Measurements from ENCODE around the gene USP30.
A peak's percentile ranks its signal among the peaks of the same experiment; 100 is the strongest.
"Not testable (repeated sequence)": the region's sequence is repeated elsewhere in the genome, so short reads cannot be mapped to it uniquely, and the experiment has no call there.

Gene USP30

DNA sequence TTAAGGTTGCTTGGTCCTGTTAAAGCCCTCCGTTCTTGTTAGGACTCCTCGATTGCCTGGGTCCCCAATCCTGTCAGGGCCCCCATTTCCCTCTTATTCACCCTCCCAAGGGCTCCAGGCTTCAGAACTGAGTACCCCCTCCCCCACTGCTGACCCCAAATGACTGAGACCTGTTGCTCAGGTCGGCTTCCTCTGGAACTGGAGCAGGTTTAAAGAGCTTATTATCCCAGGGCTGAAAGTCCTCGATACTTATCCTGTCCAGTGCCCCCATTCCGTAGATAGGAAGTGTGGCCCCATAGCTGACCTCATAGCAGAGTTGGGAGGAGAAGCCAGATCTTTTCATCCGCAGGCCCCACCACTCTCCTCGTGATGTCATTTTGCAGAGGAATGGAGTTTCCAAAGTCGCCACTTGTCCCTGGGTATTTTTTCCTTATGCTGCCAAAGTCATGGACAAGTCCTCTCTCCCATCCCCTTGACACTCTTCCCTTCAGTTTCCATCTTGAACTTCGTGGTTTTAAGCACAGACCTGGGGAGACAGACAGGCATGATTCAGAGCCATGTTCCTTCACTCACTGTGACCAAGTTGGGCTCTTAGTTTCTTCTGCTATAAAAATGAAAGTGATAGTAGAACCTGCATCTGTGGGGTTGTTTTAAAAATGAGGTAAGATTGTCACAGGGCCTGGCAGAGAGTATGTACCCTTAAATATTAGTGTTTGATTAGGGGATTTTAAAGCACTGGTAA, 1.2 kb downstream of the USP30 start:
- no peak for DNase-seq (ENCODE audit: low read depth)

DNA sequence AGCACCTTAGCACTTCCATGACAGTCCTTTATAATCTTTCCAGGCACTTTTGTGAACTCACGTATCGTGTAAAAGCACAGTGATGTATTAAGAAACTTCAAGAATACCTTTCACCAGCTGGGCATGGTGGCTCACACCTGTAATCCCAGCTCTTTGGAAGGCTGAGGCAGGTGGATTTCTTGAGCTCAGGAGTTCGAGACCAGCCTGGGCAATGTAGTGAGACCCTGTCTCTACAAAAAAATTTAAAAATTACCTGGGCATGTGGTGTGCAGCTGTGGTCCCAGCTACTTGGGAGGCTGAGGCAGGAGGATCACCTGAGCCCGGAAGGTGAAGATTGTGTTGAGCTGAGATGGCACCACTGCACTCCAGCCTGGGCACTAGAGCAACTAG, 1.7 kb downstream of the USP30 start:
- not testable (repeated sequence) for DNase-seq (ENCODE audit: low read depth)

DNA sequence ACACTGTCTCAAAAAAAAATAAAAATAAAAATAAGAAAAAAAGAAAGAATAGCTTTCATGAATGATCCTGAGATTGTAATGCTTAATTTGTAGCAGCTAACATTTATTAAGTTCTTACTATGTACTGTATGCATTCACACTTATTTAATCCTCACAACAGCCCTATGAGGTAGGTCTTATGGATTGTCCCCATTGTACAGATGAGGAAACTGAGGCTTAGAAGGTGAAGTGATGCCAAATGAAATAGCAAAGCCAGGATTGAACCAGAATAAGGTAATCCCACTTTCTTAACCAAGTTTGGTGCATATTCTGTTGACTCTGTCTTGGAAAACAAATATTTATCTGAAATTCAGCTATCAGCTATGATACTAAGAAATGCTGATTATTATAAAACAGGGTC, 2.1 kb downstream of the USP30 start:
- no peak for DNase-seq (ENCODE audit: low read depth)

DNA sequence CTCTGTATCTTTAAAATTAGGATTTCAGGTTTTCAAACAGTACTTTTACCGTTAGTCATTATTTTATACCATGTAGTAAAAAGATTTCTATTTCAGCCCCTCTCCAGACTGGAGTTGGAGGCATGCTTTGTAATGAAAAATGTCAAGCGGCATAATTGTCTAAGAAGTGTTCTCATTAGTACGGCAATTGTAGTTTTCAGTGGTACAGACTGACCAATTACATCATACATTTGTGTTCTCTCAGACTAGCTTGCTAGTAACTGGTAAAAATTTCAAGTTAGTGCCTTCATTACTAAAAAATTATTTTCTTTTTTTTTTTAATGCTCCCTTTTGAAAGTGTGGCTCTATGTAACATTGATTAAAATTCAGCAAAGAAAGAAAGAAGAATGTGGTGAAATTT, 4.5 kb downstream of the USP30 start:
- DNase-seq (ENCODE audit: low read depth): no peak

DNA sequence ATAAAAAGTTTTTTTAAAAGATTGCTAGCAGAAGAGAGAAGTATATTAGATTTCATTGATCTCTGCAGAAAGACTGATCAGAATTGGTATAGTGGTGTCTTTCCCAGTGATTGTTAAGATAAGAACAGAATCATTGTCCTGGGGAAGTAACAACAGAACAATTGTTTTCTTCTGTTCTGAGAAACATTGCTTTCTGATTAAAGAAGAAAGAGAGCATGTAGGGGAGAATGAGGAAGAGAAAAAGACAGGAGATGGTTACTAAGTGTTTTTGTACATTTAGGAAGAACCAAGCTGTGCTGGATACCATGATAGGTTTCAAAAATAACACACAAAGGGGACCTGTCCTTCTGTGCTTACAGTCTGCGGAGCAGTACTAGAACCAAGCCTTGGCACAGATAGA, 5.0 kb downstream of the USP30 start:
- DNase-seq (ENCODE audit: low read depth): no peak

DNA sequence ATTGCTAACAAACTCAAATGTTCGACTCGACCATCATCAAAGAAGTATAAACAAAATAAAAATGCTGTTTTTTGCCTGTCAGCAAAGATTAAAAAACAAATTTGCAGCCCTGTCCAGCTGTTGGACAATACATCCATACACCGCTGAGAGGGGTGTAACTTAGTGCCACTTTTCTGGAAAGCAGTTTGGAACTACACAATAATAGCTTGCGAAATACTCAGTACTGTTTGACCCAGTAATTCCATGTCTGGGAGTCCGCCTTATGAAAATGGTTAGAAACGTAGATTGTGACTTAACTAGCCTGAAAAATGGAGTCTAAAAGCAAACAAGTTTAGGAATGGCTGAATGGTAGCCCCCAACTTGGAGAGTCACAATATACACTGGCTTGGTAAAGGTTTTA, 6.4 kb downstream of the USP30 start:
- no peak for DNase-seq (ENCODE audit: low read depth)

DNA sequence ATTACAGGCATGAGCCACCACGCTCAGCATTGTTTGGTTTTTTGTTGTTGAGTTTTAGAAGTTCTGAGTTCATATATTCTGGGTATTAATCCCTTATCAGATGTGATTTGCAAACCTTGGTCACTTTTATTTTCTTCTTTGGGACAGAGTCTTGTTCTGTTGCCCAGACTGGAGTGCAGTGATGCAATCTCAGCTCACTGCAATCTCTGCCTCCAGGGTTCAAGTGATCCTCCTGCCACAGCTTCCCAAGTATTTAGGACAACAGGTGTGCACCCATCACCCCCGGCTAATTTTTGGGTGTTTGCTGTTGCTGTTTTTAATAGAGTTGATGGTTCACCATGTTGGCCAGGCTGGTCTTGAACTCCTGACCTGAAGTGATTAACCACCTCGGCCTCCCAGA, 11.8 kb downstream of the USP30 start:
- DNase-seq (ENCODE audit: low read depth): no peak

DNA sequence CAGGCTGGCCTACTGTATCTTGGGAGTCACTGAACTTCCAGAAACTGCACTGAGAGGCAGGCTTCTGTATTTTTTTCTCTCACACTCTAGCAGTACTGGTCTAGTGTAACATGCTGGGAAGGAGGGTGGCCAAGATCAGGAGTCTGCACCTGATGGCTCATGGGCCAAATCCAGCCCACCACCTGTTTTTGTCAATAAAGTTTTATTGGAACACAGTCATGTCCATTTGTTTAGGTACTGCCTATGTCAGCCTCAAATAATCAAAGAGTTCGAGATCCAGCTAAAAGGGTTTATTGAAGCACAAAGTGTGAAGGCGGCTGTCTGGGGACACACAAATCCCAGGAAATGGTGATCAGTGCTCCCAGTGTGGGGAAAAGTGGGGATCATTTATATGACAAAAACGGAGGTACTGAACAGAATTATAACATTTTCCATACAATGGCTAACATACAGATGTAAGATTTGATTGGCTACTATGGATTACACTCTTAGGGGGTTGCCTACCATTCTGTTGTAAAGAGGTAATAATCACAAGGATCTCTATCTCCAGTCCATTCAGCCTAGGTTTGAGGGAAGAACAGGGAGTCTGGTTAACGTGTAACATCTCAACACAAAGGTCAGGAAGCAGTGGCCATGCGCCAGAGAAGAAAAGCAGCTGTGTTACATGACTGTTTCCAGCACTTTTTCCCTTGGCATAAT, 12.9 kb downstream of the USP30 start:
- no peak for DNase-seq (ENCODE audit: low read depth)

DNA sequence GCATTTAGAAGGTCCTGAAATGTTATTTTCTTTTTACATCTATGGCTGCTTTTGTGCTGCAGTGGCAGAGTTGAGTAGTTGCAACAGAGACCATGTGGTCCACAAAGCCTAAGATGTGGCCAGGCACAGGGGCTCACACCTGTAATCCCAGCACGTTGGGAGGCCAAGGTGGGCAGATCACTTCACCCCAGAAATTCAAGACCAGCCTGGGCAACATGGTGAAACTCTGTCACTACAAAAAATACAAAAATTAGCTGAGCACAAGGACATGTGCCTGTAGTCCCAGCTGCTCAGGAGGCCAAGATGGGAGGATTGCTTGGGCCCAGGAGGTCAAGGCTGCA, 13.4 kb downstream of the USP30 start:
- no peak for DNase-seq (ENCODE audit: low read depth)

DNA sequence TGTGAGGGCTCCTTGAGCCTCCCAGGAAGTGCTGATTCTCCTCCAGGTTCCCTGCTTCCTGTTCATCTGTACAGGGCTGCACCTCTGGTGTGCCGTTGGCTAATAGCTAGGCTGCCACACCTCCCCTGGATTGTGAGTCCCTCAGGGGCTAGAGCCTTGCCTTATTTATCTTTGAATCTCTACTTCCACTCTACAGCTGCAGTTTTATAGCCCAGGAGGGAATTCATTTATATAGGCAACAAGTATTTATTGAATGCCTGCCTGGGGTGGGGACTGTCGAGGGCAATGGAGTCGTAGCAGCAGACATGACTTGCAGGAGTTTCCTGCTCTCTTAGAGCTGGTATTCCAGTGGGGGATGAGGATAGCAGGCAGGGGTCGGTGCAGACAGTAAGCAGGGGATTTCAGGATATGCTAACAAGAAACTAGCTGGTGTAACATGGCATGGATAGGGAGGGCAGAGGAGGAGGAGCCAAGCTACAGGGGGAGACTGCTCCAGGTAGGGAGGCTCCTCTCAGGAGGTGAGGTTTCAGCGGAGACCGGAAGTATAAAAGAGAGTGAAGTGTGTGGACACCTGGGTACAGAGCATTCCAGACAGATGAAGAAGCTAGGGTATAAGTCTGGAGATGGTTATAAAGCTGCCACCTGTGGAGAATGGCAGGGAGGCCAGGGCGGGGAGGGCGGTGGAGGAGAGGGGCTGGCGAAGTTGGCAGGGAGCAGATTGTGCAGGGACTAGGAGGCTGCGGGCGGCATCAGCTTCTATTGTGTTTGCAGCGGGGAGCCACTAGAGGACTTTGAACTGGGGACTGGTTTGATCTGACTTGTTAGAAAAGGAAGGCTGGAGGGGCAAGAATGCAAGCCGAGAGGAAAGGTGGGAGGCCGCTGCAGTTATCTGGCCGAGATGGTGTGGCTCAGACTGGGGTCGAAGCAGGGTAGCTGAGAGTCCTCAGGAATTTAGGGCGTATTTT, 17.2 kb downstream of the USP30 start:
- DNase-seq (ENCODE audit: low read depth): no peak

DNA sequence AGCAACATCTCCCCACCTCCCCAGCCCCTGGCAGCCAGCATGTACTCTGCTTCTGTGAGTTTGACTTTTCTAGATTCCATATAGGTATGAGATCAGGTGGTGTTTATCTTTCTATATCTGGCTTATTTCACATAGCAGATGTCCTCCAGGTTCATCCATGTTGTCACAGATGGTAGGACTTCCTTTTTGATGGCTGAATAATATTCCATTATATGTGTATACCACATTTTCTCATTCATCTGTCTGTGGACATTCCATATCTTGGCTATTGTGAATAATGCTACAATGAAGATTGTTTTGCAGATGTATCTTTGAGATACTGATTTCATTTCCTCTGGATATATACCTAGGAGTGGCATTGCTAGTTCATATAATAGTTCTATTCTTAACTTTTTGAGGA, 22.5 kb downstream of the USP30 start:
- no peak for DNase-seq (ENCODE audit: low read depth)

DNA sequence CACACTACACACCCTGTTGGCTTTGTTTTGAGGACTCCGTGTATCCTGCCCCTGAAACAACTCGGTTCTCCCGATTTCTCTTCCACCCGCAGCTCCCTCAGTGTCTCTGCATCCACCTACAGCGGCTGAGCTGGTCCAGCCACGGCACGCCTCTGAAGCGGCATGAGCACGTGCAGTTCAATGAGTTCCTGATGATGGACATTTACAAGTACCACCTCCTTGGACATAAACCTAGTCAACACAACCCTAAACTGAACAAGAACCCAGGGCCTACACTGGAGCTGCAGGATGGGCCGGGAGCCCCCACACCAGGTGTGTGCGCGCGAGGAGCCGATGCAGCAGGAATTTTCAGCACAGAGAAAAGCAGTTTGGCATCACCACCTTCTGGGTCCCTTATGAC, 30.4 kb downstream of the USP30 start:
- no peak for DNase-seq (ENCODE audit: low read depth)

DNA sequence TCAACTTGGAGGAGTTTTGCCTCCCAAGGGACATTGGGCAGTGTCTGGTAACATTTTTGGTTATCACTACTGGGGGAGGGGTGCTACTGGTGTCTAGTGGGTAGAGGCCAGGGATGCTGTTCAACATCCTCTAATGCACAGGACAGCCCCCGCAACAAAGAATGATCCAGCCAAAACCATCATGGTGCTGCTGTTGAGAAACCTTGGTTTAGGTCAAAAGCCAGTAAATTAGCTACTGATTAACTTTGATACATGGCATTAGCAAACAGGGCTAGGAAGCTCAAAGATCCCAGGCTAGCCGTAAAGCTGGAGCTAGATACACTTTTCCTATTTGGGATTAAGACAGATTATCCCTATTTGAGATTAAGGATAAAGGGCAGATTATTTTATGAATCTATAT, 32.0 kb downstream of the USP30 start:
- no peak for DNase-seq (ENCODE audit: low read depth)

DNA sequence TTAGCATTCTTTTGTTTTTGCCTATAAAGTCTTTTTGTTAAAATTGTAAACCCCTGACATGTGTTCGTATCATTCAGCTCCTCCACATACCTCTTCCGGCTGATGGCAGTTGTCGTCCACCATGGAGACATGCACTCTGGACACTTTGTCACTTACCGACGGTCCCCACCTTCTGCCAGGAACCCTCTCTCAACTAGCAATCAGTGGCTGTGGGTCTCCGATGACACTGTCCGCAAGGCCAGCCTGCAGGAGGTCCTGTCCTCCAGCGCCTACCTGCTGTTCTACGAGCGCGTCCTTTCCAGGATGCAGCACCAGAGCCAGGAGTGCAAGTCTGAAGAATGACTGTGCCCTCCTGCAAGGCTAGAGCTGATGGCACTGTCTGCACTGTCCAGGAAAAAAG, 33.2 kb downstream of the USP30 start:
- DNase-seq (ENCODE audit: low read depth): no peak

DNA sequence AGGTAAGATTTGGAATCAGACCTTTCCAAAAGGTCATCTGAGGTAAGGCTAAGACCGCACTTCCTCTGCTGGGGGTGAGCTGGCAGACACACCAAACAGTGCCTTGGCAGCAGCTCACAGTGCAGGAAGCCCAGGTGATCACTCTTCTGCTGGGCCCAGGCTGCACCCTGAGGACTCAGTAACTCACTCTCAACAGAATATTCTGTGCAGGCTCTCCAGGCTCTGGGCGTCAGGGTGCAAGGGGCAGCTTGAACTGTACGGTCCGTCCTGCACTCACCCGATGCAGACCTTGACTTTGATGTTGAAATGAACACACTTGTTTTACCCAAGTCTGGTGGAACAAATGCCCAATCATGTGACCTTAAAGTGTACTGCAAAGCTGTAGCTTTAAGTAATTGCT, 34.9 kb downstream of the USP30 start:
- no peak for DNase-seq (ENCODE audit: low read depth)

DNA sequence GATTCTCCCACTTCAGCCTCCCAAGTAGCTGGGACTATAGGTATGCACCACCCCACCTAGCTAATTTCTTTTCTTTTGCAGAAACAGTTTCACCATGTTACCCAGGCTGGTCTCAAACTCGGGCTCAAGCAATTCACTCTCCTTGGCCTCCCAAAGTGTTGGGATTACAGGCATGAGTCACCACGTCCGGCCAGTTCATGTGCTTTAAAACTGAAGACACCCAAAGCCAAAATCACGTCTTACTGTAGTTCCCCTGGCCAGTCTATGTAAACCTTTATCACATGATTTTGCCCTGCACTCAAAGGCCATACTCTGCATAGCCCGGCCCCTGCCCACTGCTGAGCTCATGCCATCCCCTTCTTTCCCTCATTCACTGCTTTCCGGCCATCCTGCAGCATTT, 36.4 kb downstream of the USP30 start:
- no peak for DNase-seq (ENCODE audit: low read depth)

DNA sequence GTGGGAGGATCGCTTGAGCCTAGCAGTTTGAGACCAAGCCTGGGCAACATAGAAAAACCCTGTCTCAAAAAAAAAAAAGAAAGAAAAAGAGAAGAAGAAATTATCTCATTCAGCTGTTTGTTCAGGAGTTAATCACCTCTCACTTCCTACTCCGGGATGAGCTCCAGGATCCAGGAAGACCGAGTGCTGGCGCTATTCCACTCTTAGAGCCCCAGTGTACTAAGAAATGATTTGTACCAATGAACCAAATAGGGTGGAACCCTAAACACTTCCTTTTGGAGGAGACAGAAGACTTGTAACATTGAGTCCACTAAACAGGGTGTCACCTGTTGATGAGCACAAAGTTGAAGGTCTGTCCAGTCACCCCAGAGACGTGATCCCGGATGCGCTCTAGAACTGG, 37.3 kb downstream of the USP30 start:
- no peak for DNase-seq (ENCODE audit: low read depth)

DNA sequence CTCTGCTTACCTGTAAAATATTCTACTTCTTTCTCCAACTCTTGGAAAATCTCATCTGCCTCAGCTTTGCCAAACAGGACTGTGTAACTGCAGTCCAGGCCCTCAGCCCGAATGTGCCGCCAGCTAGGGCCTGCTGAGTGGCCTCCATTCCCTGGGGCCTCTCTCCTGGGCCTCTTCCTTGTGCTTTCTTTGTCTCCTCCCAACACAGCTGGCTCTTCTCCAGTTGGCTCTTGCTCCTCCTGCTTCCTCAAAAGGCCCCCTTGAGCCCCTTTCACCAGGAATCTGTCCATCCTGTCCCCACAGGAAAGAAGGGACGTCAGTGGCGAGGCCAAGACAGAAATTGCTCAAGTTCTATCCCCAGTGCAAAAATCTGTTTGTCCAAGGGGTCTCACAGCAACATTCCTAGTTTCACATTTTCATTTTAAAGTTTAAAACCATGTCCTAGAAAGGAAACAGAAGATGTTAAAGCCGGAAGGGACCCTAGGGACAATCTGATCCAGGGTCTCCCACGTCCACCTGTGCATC, 40.2 kb downstream of the USP30 start:
- DNase-seq (ENCODE audit: low read depth): no peak

DNA sequence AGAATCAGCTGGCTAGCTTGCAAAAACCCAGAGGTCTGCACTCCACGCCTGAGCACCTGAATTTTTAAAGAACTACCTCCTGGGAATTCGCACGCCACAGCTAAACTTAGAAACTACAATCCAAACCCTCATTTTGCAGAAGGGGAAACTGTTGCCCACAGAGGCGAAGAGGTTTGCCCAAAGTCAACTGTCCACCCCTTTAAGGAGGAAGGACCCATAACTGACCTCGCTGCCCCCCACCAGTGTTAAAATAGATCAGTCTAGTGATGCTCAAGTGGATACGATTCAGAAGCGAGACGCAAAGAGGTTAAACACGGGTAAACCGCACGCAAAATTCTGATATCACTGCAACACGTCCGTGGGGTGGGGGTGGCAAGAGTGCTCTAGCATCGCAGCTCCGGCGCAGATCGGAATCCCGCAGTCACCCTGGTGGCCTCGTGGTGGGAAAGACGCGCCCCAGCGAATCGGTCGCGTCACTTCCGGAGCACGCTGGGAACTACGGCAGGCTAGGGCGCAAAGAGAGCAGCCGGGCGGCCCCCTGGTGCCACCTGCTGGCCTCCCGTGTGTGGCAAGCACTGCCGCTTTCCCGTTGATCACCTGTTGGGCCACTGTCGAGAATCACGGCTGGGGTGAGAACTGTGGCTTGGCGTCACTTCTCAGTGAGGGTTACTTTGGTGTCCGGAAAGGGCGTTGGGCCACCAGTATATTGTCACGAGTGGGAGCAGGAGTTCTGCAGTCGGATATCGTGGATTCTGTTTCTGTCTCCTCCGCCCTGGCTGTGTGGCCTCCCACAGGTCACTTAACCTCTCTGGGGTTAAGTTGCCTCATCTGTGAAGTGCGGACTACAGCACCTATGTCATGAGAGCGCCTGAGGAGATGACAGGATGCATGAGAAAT, 40.9 kb downstream of the USP30 start, which contains the start of gene ALKBH2:
Gene ALKBH2 (minus strand): TSS at position 451 of the 897 bp plus-strand sequence. CDS start 686 bp downstream, outside the sequence.
- DNase-seq (ENCODE audit: low read depth): peak; percentile 88

DNA sequence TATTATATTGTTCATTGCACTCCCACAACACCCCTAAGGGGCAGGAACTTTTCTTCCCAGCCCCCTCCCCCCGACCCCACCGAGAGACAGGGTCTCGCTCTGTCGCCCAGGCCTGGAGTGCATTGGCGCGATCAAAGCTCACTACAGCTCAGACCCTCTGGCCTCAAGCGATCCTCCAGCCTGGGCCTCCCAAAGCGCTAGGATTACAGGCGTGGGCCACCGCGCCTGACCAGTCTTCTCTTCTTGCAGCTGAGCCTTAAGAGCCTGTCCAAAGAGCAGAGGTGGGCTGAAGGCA, 44.7 kb downstream of the USP30 start:
- no peak for DNase-seq (ENCODE audit: low read depth)

DNA sequence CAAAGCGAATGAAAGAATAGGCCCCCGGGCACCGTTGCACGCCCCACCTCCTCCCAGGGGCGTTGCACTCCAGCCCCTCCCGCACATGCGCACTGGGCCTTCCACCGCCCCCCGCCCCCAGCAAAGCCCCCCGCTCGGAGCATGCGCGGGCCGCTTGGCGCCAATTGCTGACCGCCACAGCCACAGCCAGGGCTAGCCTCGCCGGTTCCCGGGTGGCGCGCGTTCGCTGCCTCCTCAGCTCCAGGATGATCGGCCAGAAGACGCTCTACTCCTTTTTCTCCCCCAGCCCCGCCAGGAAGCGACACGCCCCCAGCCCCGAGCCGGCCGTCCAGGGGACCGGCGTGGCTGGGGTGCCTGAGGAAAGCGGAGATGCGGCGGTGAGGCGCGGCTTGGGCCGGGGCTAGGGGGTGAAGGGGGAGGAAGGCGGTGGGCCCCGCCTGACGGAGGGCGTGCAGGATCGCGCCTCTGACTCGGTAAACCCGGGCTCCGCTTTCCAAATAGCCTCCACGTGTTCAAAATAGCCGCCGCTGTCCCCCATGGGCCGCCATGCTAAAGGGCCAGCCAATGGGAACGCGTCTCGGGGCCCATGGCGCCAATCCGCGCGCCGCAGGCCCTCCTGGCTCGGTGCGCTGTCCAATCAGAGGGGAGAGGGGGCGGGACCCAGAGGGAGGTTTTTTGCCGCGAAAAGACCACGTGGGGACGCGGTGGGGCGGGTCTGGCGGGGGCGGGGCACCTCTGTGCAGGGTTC, 45.2 kb downstream of the USP30 start, which contains the start of gene UNG:
Gene UNG (plus strand): TSS at position 163 of the 748 bp plus-strand sequence. CDS start 83 bp downstream, at position 246.
- DNase-seq (ENCODE audit: low read depth): peak; percentile 96

Data from stimulated activated CD8-positive, alpha-beta memory T cell treated with anti-CD3 and anti-CD28 coated beads, Interleukin-15, amount 100 ng/mL, for 1 hour (primary cell).